Spleen (tissue), 11 donors: ENCODE results near the gene SELENOO. TPM values are rescaled to one million over a fixed set of nuclear protein-coding genes. Genes with fewer than 3 reads are reported as not detected.
A peak's percentile ranks its signal among the peaks of the same experiment; 100 is the strongest.

Experiments
- DNase-seq: peaks from one replicate; pipeline ENCODE4 v3.0.0-alpha.2; 2020
- H3K27ac ChIP-seq, 8 donors: fragments of 200-600 bp; sonication (generic) in 7 of 8; 1 replicate in 4 of 8; 2 replicates in 4 of 8; pipeline versions ENCODE4 v1.5.0 to v1.8.0; 2016 to 2021; ENCODE audit warnings: inconsistent platforms in 4 of 8, mild to moderate bottlenecking in 4 of 8, moderate library complexity in 1 of 8
- H3K27me3 ChIP-seq, 7 donors: fragments of 200-600 bp; sonication (generic) in 6 of 7; replicated peaks in 1 of 7; 1 replicate in 4 of 7; 2 replicates in 3 of 7; pipeline versions ENCODE4 v1.5.0 to v1.8.0; 2016 to 2021; ENCODE audit warnings: inconsistent platforms in 3 of 7, mild to moderate bottlenecking in 1 of 7
- H3K36me3 ChIP-seq, 6 donors: fragments of 200-600 bp; sonication (generic) in 5 of 6; 1 replicate in 4 of 6; 2 replicates in 2 of 6; pipeline versions ENCODE4 v1.5.0 to v1.8.0; 2016 to 2021; ENCODE audit warnings: inconsistent platforms in 2 of 6
- H3K4me1 ChIP-seq, 6 donors: fragments of 200-600 bp; sonication (generic) in 5 of 6; 1 replicate in 3 of 6; 2 replicates in 3 of 6; pipeline versions ENCODE4 v1.5.0 to v1.8.0; 2016 to 2021; ENCODE audit warnings: inconsistent platforms in 3 of 6
- H3K4me3 ChIP-seq, 8 donors: fragments of 200-600 bp; sonication (generic) in 7 of 8; 1 replicate in 4 of 8; 2 replicates in 4 of 8; pipeline versions ENCODE4 v1.5.0 to v1.8.0; 2016 to 2021; ENCODE audit warnings: inconsistent platforms in 4 of 8, mild to moderate bottlenecking in 4 of 8, moderate library complexity in 2 of 8
- H3K9me3 ChIP-seq, 8 donors: fragments of 200-600 bp; sonication (generic) in 7 of 8; 1 replicate in 4 of 8; 2 replicates in 4 of 8; pipeline versions ENCODE4 v1.5.0 to v1.8.0; 2016 to 2021; ENCODE audit warnings: inconsistent platforms in 4 of 8
- POLR2A ChIP-seq, 3 donors: fragments of 450-650 bp; IDR thresholded peaks; one replicate each; pipeline ENCODE4 v1.5.1; 2017; ENCODE audit warnings: antibody characterized with exemption in 3 of 3, mild to moderate bottlenecking in 1 of 3
- POLR2AphosphoS5 ChIP-seq, 3 donors: sonication (generic); formaldehyde crosslinking; IDR thresholded peaks; one replicate each; pipeline ENCODE4 v1.5.1; 2017; ENCODE audit warnings: antibody characterized with exemption in 3 of 3
- WGBS, 5 donors: extraction: QIAGEN DNeasy Blood & Tissue Kit in 3 of 5; methylation state at CpG; one replicate each; pipeline versions ENCODE4 v1.1.5 to v1.1.7; 2013 to 2018; 5-methylcytosine and 5-hydroxymethylcytosine counted together
- intact Hi-C: fragments of 100-400 bp; cut with DNase I; formaldehyde crosslinking; loops from one replicate; pipeline ENCODE4 v1.15.0; 2023; ENCODE audit warnings: low total_unique reads
- polyA plus RNA-seq, 3 donors: library from polyadenylated mRNA; stranded (reverse); fragments of 200-250 nt; gene quantifications; one replicate each; pipeline ENCODE4 v1.2.1, GENCODE V29; 2013
- total RNA-seq, 7 donors: library from RNA; depleted of rRNA in 3 of 7; stranded (reverse); fragments of >200 nt in 3 of 7; fragmentation: NEBNext Ultra II Directional in 4 of 7; extraction: Animal tissue kit (Norgen Biotek cat#: 25700) in 4 of 7; gene quantifications; one replicate each; pipeline versions ENCODE4 v1.1.0 to v1.2.1, GENCODE V29; 2016 to 2021
- TF ChIP-seq, protein P1 (sequence below), 11 experiments: fragments of 200-600 bp in 7 of 11; fragments of 450-650 bp in 4 of 11; sonication (generic) in 4 of 11; IDR thresholded peaks in 8 of 11; conservative IDR thresholded peaks in 3 of 11; 1 replicate in 7 of 11; 2 replicates in 4 of 11; pipeline versions ENCODE4 v1.4.0 to v1.8.0; 2016 to 2021; ENCODE audit warnings: antibody characterized with exemption in 11 of 11, inconsistent platforms in 4 of 11, mild to moderate bottlenecking in 1 of 11
- donor health status: healthy with polysubstance abuse.
- donor health status: DM: no; HTN: no; CAD: no; lungs with moderate emphysema.
- donor health status: DM: no; HTN: no; CAD: no.
- donor health status: Bipolar disorder and iron deficiency.
- donor health status: healthy.
- donor health status: DM: no; HTN: no; CAD: no.
- donor health status: DM: yes; HTN: yes; CAD: no.

The SELENOO gene
- total and polyA plus RNA-seq, 10 donors: 25.4 to 70.8 (median 29.5) TPM

DNA sequence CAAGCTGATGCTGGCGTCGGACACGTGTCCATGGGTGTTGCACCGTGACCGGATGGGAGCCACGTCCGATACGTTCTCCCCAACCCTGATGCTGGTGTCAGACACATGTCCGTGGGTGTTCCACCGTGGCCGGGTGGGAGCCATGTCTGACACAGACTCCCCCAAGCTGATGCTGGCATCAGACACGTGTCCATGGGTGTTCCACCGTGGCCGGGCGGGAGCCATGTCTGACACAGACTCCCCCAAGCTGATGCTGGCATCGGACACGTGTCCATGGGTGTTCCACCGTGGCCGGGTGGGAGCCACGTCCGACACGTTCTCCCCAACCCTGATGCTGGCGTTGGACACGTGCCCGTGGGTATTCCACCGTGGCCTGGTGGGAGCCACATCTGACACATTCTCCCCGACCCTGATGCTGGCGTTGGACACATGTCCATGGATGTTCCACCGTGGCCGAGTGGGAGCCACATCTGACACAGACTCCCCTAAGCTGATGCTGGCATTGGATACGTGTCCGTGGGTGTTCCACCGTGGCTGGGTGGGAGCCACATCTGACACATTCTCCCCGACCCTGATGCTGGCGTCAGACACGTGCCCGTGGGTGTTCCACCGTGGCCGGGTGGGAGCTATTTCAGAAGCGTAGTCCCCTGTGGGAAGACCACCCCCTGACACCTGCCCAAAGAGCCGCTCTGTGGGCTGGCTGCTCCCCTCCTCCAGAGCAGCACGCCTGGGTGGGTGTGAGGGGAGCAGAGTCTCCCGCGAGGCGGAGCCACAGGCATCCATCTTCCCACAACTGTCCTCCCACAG, 20.0 kb downstream of the SELENOO start:
- TF ChIP-seq POLR2A (IDR thresholded peaks at IDR 0.05): no peak
- no peak for TF ChIP-seq POLR2AphosphoS5 (IDR thresholded peaks at IDR 0.05)
- TF ChIP-seq, protein P1, sequence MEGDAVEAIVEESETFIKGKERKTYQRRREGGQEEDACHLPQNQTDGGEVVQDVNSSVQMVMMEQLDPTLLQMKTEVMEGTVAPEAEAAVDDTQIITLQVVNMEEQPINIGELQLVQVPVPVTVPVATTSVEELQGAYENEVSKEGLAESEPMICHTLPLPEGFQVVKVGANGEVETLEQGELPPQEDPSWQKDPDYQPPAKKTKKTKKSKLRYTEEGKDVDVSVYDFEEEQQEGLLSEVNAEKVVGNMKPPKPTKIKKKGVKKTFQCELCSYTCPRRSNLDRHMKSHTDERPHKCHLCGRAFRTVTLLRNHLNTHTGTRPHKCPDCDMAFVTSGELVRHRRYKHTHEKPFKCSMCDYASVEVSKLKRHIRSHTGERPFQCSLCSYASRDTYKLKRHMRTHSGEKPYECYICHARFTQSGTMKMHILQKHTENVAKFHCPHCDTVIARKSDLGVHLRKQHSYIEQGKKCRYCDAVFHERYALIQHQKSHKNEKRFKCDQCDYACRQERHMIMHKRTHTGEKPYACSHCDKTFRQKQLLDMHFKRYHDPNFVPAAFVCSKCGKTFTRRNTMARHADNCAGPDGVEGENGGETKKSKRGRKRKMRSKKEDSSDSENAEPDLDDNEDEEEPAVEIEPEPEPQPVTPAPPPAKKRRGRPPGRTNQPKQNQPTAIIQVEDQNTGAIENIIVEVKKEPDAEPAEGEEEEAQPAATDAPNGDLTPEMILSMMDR (IDR thresholded peaks at IDR 0.05 in 8 of 11, conservative IDR thresholded peaks at IDR 0.05 in 3 of 11): no peak
- 89 to 97% (median 96%) methylated on average over 14 to 45 of the region's 45 CpGs for WGBS, 5 donors
- H3K4me1 ChIP-seq: no peaks in the 10 kb centered on the region
- H3K4me3 ChIP-seq: no peak overlapping the region
- H3K9me3 ChIP-seq: no peaks in the 10 kb centered on the region
- no peaks in the 10 kb centered on the region for H3K27me3 ChIP-seq
- DNase-seq: no peak
- intact Hi-C loops: no loop called here
- H3K36me3 ChIP-seq: peaks cover 11 to 100% (median 100%) of the 10 kb centered on the region in 6 donors
- no peak overlapping the region for H3K27ac ChIP-seq

DNA sequence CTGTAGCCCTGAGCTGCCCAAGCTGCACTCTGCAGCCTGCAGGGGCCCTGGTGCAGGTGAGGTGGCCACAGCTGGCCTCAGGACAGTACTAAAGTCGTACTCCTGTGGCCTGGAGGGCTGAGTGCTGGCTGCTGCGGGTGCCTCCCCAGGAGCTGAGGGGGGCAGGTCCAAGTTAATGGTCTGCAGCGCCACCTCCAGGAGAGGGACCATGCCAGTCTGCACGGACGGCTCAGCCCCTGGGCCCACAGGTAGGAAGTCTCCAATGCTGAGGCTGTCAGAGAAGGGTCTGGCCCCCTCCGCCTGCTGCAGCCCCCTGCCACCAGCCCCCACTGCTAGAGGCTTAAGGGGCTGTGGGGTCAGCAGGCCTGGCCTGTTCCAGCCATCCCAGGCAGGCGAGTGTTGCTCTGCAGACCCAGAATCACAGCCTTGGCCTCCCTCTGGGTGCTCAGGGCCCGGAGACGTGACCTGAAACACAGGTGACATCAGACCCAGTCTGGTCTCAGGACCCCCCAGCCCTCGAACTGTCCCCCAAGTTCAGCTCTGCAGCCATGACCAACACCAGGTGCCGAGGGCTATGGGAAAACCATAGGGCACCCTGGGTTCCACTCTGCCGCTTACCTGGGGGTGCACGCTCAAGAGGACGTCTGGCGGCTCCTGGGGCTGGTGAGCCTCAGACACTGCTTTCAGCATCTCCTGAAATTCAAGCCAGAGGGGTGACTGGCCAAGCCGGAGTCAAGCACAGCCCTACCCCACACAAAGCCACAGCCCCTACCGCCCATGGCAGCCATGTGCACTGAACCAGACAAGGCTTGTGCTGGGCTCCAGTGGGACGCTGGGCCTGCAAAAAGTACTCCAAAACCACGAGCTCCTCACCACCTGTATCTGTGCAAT, 20.8 kb downstream of the SELENOO start:
- intact Hi-C loops: no loop called here
- TF ChIP-seq, protein P1 (IDR thresholded peaks at IDR 0.05 in 8 of 11, conservative IDR thresholded peaks at IDR 0.05 in 3 of 11): peak in 2 of 11 experiments; percentile 8 to 40
- TF ChIP-seq POLR2AphosphoS5 (IDR thresholded peaks at IDR 0.05) (peak in 1 of 3 donors; percentile 20), POLR2A (IDR thresholded peaks at IDR 0.05) (no peak)

DNA sequence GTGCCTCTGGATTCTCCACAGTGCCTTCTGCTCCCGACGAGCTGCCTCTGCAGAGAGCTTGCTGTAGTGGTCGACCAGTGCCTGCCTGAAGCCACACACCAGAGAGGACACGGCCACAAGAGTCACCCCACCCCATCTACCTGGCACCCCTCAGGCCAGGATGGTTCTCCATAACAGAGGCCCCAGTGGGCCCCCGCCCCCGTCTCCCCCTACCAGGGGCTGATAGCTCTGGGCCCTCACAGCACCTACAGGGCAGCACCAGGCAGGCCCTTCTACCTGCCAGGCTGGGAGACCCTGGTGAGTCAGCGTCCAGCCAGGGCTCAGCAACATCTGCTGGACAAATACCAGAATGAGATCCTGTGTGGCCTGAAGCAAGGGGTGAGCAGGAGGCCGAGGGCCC, 21.7 kb downstream of the SELENOO start:
- Histone ChIP-seq H3K9me3 (no peaks in the 10 kb centered on the region), H3K4me1 (no peaks in the 10 kb centered on the region), H3K4me3 (no peak overlapping the region), H3K27me3 (no peaks in the 10 kb centered on the region), H3K36me3 (peaks cover 7 to 100% (median 96%) of the 10 kb centered on the region in 6 donors), H3K27ac (no peak overlapping the region)
- TF ChIP-seq POLR2AphosphoS5 (IDR thresholded peaks at IDR 0.05): no peak
- TF ChIP-seq, protein P1 (IDR thresholded peaks at IDR 0.05 in 8 of 11, conservative IDR thresholded peaks at IDR 0.05 in 3 of 11): no peak
- TF ChIP-seq POLR2A (IDR thresholded peaks at IDR 0.05): no peak
- no peak for DNase-seq
- intact Hi-C loops: no loop called here
- 81 to 100% (median 95%) methylated on average over 5 to 8 of the region's 8 CpGs for WGBS, 5 donors

More for the DNA sequence above, 20.8 kb downstream of the SELENOO start:
- no peak overlapping the region for H3K27ac ChIP-seq
- no peaks in the 10 kb centered on the region for H3K27me3 ChIP-seq
- no peak for DNase-seq
- H3K9me3 ChIP-seq: no peaks in the 10 kb centered on the region
- H3K4me1 ChIP-seq: no peaks in the 10 kb centered on the region
- H3K4me3 ChIP-seq: no peak overlapping the region
- 83 to 95% (median 93%) methylated on average over 11 to 19 of the region's 19 CpGs for WGBS, 5 donors
- H3K36me3 ChIP-seq: peaks cover 11 to 100% (median 98%) of the 10 kb centered on the region in 6 donors
